Endothelial cell (in vitro differentiated cells): ENCODE results near the gene REEP6. TPM values are rescaled to one million over a fixed set of nuclear protein-coding genes. Genes with fewer than 3 reads are reported as not detected.
"Not testable (repeated sequence)": the region's sequence is repeated elsewhere in the genome, so short reads cannot be mapped to it uniquely, and the experiment has no call there.

ENCODE experiments used
- DNase-seq: peaks from one replicate; pipeline ENCODE4 v3.0.0; 2021; ENCODE audit warnings: low spot score
- H3K27ac Mint-ChIP-seq: one replicate; pipeline ENCODE4 v1.8.0; 2021; ENCODE audit warnings: mixed read lengths, inconsistent platforms; ENCODE audit not compliant: unreplicated experiment
- H3K27me3 Mint-ChIP-seq: one replicate; pipeline ENCODE4 v1.8.0; 2021; ENCODE audit warnings: mild to moderate bottlenecking, moderate library complexity, mixed read lengths, inconsistent platforms; ENCODE audit not compliant: unreplicated experiment
- H3K36me3 Mint-ChIP-seq: one replicate; pipeline ENCODE4 v1.8.0; 2021; ENCODE audit warnings: mild to moderate bottlenecking, low read depth, mixed read lengths, inconsistent platforms; ENCODE audit not compliant: unreplicated experiment
- H3K4me1 Mint-ChIP-seq: one replicate; pipeline ENCODE4 v1.8.0; 2021; ENCODE audit warnings: mild to moderate bottlenecking, mixed read lengths, inconsistent platforms; ENCODE audit not compliant: unreplicated experiment
- H3K4me3 Mint-ChIP-seq: one replicate; pipeline ENCODE4 v1.8.0; 2021; ENCODE audit warnings: mild to moderate bottlenecking, mixed read lengths, inconsistent platforms; ENCODE audit not compliant: unreplicated experiment
- H3K9me3 Mint-ChIP-seq: one replicate; pipeline ENCODE4 v1.8.0; 2021; ENCODE audit warnings: mixed read lengths, inconsistent platforms; ENCODE audit not compliant: unreplicated experiment
- CTCF ChIP-seq: fragments of 200-600 bp; sonication (generic); IDR thresholded peaks from one replicate; pipeline ENCODE4 v1.5.0; 2021; ENCODE audit warnings: antibody characterized with exemption; ENCODE audit not compliant: unreplicated experiment
- total RNA-seq: library from RNA; stranded (reverse); fragmentation: NEBNext Ultra II Directional; extraction: Animal tissue kit (Norgen Biotek cat#: 25700); gene quantifications from one replicate; pipeline ENCODE4 v1.2.1, GENCODE V29; 2021; ENCODE audit not compliant: unreplicated experiment

The REEP6 gene
- total RNA-seq, 1 donor from 2014 or later = 2.3 TPM

DNA sequence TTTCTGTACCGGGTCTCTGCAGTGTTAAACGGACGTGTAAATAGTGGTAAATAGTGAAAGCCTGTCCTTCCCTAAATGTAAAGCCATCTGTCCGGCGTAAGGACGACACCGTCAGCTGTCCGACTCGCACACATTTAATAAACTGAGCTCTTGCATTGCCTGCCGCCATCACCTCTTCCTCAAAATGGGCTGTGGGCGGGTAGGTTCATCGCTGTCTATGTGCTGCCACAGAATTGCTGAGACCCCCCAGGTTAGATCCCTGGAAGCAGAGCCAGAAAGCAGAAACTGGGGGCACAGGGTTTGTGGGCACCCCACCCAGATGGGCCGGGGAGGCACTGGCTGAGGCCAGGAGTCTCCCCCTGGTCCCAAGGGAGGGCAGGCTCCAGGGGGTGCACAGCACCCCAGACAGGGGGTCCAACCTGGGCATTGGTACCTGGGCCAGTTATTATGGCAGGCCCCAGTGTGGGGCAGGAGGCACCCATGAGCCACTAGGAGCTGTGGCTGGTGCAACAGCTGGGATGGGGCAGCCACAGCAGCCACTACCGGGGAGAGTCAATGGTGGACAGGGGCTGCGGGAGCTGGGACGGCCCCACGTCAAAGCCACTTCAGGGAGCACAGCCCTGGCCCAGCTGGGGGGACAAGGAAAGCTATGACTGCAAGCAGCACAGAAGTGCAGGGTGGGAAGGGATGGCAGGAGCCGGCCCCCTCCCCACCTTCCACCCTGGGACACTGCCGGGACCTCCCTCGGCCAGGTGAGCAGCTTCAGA is 17.7 kb upstream of the REEP6 start:
- Mint-ChIP-seq H3K27me3 (peaks cover 11% of the 10 kb centered on the region), H3K27ac (no peak overlapping the region), H3K4me3 (peak overlapping the region; percentile 49), H3K9me3 (no peaks in the 10 kb centered on the region), H3K4me1 (no peaks in the 10 kb centered on the region), H3K36me3 (peaks cover 9% of the 10 kb centered on the region)
- TF ChIP-seq CTCF = no peak
- no peak for DNase-seq

- Mint-ChIP-seq H3K4me1 (no peaks in the 10 kb centered on the region), H3K9me3 (no peaks in the 10 kb centered on the region), H3K4me3 (no peak overlapping the region), H3K27me3 (peaks cover 11% of the 10 kb centered on the region), H3K27ac (no peak overlapping the region), H3K36me3 (peaks cover 9% of the 10 kb centered on the region)
- no peak for DNase-seq
- TF ChIP-seq CTCF = no peak
These were observed 16.8 kb upstream of the REEP6 start for GRCh38 chr19:1474011-1474764.

GRCh38 chr19:1474765-1475351 is 16.1 kb upstream of the REEP6 start:
- no peaks in the 10 kb centered on the region for H3K4me1 Mint-ChIP-seq
- H3K4me3 Mint-ChIP-seq = no peak overlapping the region
- no peak for TF ChIP-seq CTCF
- H3K9me3 Mint-ChIP-seq = no peaks in the 10 kb centered on the region
- no peak overlapping the region for H3K27ac Mint-ChIP-seq
- peaks cover 12% of the 10 kb centered on the region for H3K27me3 Mint-ChIP-seq
- peaks cover 9% of the 10 kb centered on the region for H3K36me3 Mint-ChIP-seq
- no peak for DNase-seq

- Mint-ChIP-seq H3K9me3 (no peaks in the 10 kb centered on the region), H3K4me1 (peaks cover 7% of the 10 kb centered on the region), H3K36me3 (peaks cover 14% of the 10 kb centered on the region), H3K4me3 (no peak overlapping the region), H3K27ac (no peak overlapping the region), H3K27me3 (peaks cover 11% of the 10 kb centered on the region)
- no peak for DNase-seq
- TF ChIP-seq CTCF = no peak
These were observed 15.1 kb upstream of the REEP6 start for GRCh38 chr19:1475751-1476437.

GRCh38 chr19:1477056-1477455 is 13.9 kb upstream of the REEP6 start:
- DNase-seq, H3K27ac Mint-ChIP-seq, H3K4me1 Mint-ChIP-seq, H3K9me3 Mint-ChIP-seq, H3K27me3 Mint-ChIP-seq: not testable (repeated sequence)
- peaks cover 14% of the 10 kb centered on the region for H3K36me3 Mint-ChIP-seq
- peak overlapping the region; percentile 76 for H3K4me3 Mint-ChIP-seq
